HAP-1 (cell line): ENCODE measurements around the gene MAST4.

Source experiments
- DNase-seq, 2 experiments: peaks; one replicate each; pipeline ENCODE4 v3.0.0-alpha.2; 2016 to 2020; ENCODE audit warnings: low spot score in 2 of 2
- H3K27me3 ChIP-seq: fragments of 250-450 bp; sonication (Bioruptor Pico); 2 replicates; pipeline ENCODE4 v1.5.1; 2020; ENCODE audit warnings: low read depth, mild to moderate bottlenecking, moderate library complexity
- H3K36me3 ChIP-seq: fragments of 250-450 bp; sonication (Bioruptor Pico); replicated peaks from 2 replicates; pipeline ENCODE4 v1.5.1; 2020; ENCODE audit warnings: mild to moderate bottlenecking
- H3K4me1 ChIP-seq: fragments of 250-450 bp; sonication (Bioruptor Pico); 2 replicates; pipeline ENCODE4 v1.5.1; 2020; ENCODE audit warnings: mild to moderate bottlenecking
- H3K4me3 ChIP-seq: fragments of 250-450 bp; sonication (Bioruptor Pico); 2 replicates; pipeline ENCODE4 v1.5.1; 2020; ENCODE audit warnings: mild to moderate bottlenecking, moderate library complexity
- H3K9me3 ChIP-seq: fragments of 250-450 bp; sonication (Bioruptor Pico); 2 replicates; pipeline ENCODE4 v1.5.1; 2020; ENCODE audit warnings: mild to moderate bottlenecking, moderate library complexity
- in situ Hi-C: fragments of 300-500 bp; cut with MboI; formaldehyde crosslinking; loops from 3 replicates; pipeline ENCODE4 v1.14.3; 2020; ENCODE audit warnings: low sequenced_read_pairs, inconsistent platforms, mixed read lengths

The MAST4 gene

DNA sequence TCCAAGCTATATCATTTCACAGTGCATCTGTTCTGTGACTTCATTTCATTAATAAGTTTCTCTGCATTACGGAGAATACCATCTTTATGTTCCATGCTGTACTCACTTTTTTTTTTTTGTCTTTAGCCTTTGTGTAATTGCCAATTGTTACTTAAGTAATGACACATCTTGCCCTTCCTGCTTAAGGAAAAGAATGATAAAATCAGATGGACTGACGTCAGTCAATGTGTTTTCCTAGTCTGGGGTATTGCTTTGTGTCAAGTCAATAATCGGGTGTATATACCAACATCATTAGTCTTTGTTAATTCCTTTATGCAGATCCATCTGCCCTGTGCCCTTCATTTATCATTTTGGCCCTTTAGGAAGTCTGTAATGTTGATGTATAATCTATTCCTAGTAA lies 466.9 kb downstream of the MAST4 start:
- in situ Hi-C loops, result no loop called here
- Histone ChIP-seq H3K9me3 (no peaks in the 10 kb centered on the region), H3K4me3 (no peak overlapping the region), H3K4me1 (peaks cover 9% of the 10 kb centered on the region), H3K36me3 (no peaks in the 10 kb centered on the region), H3K27me3 (no peaks in the 10 kb centered on the region)
- no peak for DNase-seq

GRCh38 chr5:67063791-67064190 lies 467.6 kb downstream of the MAST4 start:
- H3K27me3 ChIP-seq, result no peaks in the 10 kb centered on the region
- in situ Hi-C loops, result no loop called here
- H3K9me3 ChIP-seq, result no peaks in the 10 kb centered on the region
- H3K4me1 ChIP-seq, result peaks cover 9% of the 10 kb centered on the region
- H3K4me3 ChIP-seq, result no peak overlapping the region
- H3K36me3 ChIP-seq, result no peaks in the 10 kb centered on the region
- no peak for DNase-seq

GRCh38 chr5:67065237-67065636 lies 469.0 kb downstream of the MAST4 start:
- in situ Hi-C loops, result no loop called here
- no peak overlapping the region for H3K4me3 ChIP-seq
- DNase-seq, result no peak
- H3K36me3 ChIP-seq, result no peaks in the 10 kb centered on the region
- peaks cover 5% of the 10 kb centered on the region; the same call in 1 of the 2 replicates for H3K4me1 ChIP-seq
- no peaks in the 10 kb centered on the region for H3K9me3 ChIP-seq
- H3K27me3 ChIP-seq, result no peaks in the 10 kb centered on the region

DNA sequence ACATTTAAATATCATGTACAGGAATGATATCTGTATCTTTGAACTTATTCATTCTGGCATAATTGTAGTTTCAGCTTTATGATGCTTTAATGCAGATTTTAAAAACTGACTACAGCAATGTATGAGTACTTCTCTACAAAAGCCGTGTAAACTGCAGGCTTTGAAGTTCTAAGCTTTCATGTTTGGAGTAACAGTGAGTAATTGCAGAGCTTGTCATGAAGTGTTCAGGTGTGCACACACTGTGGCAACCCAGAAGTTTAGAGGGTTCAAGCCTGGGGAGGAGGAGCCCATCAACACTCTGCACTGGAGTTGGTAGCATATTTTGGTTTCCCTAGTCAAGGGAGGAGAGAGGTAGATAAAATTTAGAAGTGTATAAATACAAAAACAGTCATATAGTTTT lies 469.5 kb downstream of the MAST4 start:
- Histone ChIP-seq H3K9me3 (no peaks in the 10 kb centered on the region), H3K27me3 (no peaks in the 10 kb centered on the region), H3K36me3 (no peaks in the 10 kb centered on the region), H3K4me1 (peaks cover 5% of the 10 kb centered on the region; the same call in 1 of the 2 replicates), H3K4me3 (no peak overlapping the region)
- in situ Hi-C loops, result no loop called here
- no peak for DNase-seq

DNA sequence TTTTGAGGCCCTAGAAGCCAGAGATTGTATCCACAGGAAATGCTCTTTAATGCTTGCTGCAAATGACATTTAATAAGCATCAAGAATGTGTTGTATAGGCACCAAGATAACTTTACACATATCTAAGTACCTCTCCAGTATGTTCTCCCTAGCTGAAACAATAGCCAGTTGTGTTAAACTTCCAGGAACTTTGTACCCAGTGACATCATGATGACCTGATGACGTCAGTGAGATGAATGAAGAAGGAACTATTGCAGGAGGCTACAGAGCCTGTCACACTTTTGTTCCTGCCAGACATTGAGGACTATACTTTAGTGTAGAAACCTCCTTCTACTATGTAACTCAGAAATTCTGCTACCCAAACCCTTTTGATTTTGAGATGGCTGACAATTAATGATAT lies 470.6 kb downstream of the MAST4 start:
- H3K27me3 ChIP-seq, result no peaks in the 10 kb centered on the region
- no peaks in the 10 kb centered on the region for H3K36me3 ChIP-seq
- no peaks in the 10 kb centered on the region for H3K9me3 ChIP-seq
- in situ Hi-C loops, result no loop called here
- H3K4me1 ChIP-seq, result peaks cover 5% of the 10 kb centered on the region; the same call in 1 of the 2 replicates
- no peak overlapping the region for H3K4me3 ChIP-seq
- no peak for DNase-seq

GRCh38 chr5:67073045-67073680 lies 477.0 kb downstream of the MAST4 start:
- H3K36me3 ChIP-seq, result no peaks in the 10 kb centered on the region
- H3K4me1 ChIP-seq, result no peaks in the 10 kb centered on the region
- no peaks in the 10 kb centered on the region for H3K9me3 ChIP-seq
- no peak for DNase-seq
- no peak overlapping the region for H3K4me3 ChIP-seq
- H3K27me3 ChIP-seq, result no peaks in the 10 kb centered on the region
- in situ Hi-C loops, result no loop called here

DNA sequence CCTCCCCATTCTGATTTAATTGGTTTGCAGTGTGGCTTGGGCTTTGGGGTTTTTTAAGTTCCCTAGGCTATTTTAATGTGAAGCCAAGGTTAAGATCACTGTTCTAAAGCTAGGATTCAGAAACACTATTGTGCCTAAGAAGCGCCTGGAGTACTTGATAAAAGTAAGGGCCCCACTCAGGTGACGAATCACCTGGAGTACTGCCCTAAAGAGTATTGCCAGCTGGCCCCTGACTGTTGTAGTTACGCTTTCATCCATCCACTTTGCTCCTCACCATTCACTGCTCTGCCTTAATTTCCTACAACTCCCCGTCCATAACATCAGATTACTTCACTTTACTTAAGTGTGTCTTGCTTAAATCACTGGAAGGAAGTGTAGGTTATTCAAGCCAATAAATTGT lies 481.1 kb downstream of the MAST4 start:
- Histone ChIP-seq H3K9me3 (no peaks in the 10 kb centered on the region), H3K4me1 (no peaks in the 10 kb centered on the region), H3K4me3 (no peak overlapping the region), H3K36me3 (no peaks in the 10 kb centered on the region), H3K27me3 (no peaks in the 10 kb centered on the region)
- no peak for DNase-seq
- in situ Hi-C loops, result no loop called here

GRCh38 chr5:67081261-67081660 lies 485.1 kb downstream of the MAST4 start:
- H3K27me3 ChIP-seq, result no peaks in the 10 kb centered on the region
- no peaks in the 10 kb centered on the region for H3K9me3 ChIP-seq
- H3K36me3 ChIP-seq, result no peaks in the 10 kb centered on the region
- no peak for DNase-seq
- no peaks in the 10 kb centered on the region for H3K4me1 ChIP-seq
- in situ Hi-C loops, result no loop called here
- H3K4me3 ChIP-seq, result no peak overlapping the region

- in situ Hi-C loops, result no loop called here
- no peaks in the 10 kb centered on the region for H3K4me1 ChIP-seq
- no peak for DNase-seq
- no peaks in the 10 kb centered on the region for H3K36me3 ChIP-seq
- H3K4me3 ChIP-seq, result no peak overlapping the region
- no peaks in the 10 kb centered on the region for H3K9me3 ChIP-seq
- no peaks in the 10 kb centered on the region for H3K27me3 ChIP-seq
These were observed 486.7 kb downstream of the MAST4 start for GRCh38 chr5:67082941-67083340.

- no peaks in the 10 kb centered on the region for H3K27me3 ChIP-seq
- DNase-seq, result no peak
- H3K36me3 ChIP-seq, result no peaks in the 10 kb centered on the region
- in situ Hi-C loops, result no loop called here
- no peaks in the 10 kb centered on the region for H3K4me1 ChIP-seq
- H3K9me3 ChIP-seq, result no peaks in the 10 kb centered on the region
- H3K4me3 ChIP-seq, result no peak overlapping the region
These were observed 489.4 kb downstream of the MAST4 start for GRCh38 chr5:67085616-67086015.

- H3K4me3 ChIP-seq, result no peak overlapping the region
- H3K9me3 ChIP-seq, result no peaks in the 10 kb centered on the region
- H3K27me3 ChIP-seq, result no peaks in the 10 kb centered on the region
- in situ Hi-C loops, result no loop called here
- no peaks in the 10 kb centered on the region for H3K4me1 ChIP-seq
- no peaks in the 10 kb centered on the region for H3K36me3 ChIP-seq
- no peak for DNase-seq
These were observed 493.1 kb downstream of the MAST4 start for GRCh38 chr5:67089200-67089725.

- Histone ChIP-seq H3K4me1 (no peaks in the 10 kb centered on the region), H3K27me3 (no peaks in the 10 kb centered on the region), H3K36me3 (no peaks in the 10 kb centered on the region), H3K9me3 (no peaks in the 10 kb centered on the region), H3K4me3 (no peak overlapping the region)
- in situ Hi-C loops, result no loop called here
- no peak for DNase-seq
These were observed 493.8 kb downstream of the MAST4 start for GRCh38 chr5:67090040-67090439.

DNA sequence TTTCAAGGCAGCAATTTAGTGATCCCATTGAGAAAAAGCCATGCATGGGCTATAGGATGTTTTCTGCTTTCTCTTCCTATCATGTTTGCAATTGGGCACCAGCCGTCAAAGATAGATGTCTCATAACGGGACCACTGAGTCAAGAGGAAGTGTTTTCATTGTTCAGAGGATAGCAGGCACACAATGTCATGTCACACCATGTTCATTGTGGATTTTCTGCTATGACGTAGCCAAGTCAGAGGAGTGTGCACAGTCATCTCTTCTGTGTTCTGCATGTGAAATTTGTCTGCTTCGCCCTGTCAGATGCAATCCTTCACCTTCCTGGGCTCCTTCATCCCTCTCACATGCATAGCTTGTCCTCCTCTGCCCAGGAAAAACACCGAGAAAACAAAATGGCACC lies 494.4 kb downstream of the MAST4 start:
- Histone ChIP-seq H3K9me3 (no peaks in the 10 kb centered on the region), H3K27me3 (no peaks in the 10 kb centered on the region), H3K36me3 (no peaks in the 10 kb centered on the region), H3K4me1 (no peaks in the 10 kb centered on the region), H3K4me3 (no peak overlapping the region)
- in situ Hi-C loops, result no loop called here
- no peak for DNase-seq

DNA sequence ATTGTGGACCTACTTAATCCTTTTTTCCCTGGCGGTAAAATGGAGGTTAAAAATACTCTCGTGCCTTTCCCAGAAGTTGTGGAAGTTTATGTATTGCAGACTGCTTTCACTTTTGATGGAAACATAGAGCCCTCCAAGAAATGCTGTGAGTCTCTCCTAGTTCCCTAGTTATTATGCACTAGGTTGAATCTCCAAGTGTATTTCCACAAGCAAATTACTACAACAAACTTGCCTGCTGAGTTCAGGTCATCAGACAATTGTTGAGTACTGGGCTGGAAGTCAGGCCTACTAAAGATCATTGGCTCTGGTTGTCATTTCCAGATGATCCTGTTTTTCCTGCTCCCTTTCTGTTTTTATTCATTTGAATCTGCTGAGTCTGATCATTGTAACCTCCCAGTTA lies 496.3 kb downstream of the MAST4 start:
- H3K36me3 ChIP-seq, result no peaks in the 10 kb centered on the region; the same call in 1 of the 2 replicates
- H3K27me3 ChIP-seq, result no peaks in the 10 kb centered on the region
- no peak for DNase-seq
- in situ Hi-C loops, result no loop called here
- peaks cover 5% of the 10 kb centered on the region for H3K4me1 ChIP-seq
- no peaks in the 10 kb centered on the region for H3K9me3 ChIP-seq
- no peak overlapping the region for H3K4me3 ChIP-seq

DNA sequence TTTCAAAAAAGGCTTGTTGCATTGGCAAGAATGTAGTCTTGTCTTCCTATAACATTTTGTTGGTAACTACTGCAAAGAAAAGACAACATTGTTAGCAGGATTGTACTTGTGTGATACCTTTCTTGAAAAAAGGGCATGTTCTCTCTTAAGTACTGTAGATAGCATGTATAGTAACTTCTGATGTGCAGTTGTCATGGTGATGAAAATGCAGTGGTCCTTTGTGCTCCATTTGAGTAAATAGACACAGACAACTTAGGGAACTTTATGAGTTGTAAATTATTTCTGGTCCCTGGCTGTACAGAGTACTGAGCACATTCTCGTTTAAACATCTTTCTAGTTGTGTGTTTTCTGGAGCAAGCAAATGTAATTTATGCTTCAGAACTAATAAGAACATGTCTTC lies 497.1 kb downstream of the MAST4 start:
- Histone ChIP-seq H3K9me3 (no peaks in the 10 kb centered on the region), H3K36me3 (no peaks in the 10 kb centered on the region; the same call in 1 of the 2 replicates), H3K4me3 (no peak overlapping the region), H3K4me1 (peaks cover 5% of the 10 kb centered on the region), H3K27me3 (no peaks in the 10 kb centered on the region)
- in situ Hi-C loops, result no loop called here
- no peak for DNase-seq
